ENCODE data around the gene SIGLEC10.
"Not testable (repeated sequence)": the region's sequence is repeated elsewhere in the genome, so short reads cannot be mapped to it uniquely, and the experiment has no call there.

DNA sequence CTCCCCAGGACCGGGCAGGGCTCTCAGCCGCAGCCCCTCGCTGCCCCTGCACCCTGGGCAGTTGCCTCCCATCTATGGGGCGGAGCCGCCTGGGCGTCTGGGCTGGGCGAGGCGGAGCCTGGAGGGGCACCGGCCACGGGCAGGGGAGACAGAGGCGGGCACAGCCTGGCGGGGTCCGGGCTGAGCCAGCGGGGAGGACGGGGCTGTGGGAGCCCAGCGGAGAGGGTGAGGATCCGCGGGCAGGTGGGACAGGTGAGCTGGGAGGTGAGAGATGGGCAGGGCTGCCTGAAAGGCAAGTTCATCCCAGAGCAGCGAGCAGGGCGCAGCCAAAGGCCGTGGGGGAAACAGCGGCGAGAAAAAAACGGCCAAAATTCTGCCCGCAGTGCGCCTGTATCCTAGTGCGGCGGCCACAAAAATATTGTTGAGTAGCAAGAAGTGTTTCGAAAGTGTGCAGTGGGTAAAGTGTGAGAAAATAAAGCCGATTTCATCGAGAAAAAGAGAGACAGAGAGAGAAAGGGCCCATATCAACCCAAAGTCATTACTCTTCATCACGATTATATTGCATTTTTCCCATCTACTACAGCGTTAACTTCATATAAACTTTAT is 46.6 kb upstream of the SIGLEC10 start:
- TF ChIP-seq, protein P1, sequence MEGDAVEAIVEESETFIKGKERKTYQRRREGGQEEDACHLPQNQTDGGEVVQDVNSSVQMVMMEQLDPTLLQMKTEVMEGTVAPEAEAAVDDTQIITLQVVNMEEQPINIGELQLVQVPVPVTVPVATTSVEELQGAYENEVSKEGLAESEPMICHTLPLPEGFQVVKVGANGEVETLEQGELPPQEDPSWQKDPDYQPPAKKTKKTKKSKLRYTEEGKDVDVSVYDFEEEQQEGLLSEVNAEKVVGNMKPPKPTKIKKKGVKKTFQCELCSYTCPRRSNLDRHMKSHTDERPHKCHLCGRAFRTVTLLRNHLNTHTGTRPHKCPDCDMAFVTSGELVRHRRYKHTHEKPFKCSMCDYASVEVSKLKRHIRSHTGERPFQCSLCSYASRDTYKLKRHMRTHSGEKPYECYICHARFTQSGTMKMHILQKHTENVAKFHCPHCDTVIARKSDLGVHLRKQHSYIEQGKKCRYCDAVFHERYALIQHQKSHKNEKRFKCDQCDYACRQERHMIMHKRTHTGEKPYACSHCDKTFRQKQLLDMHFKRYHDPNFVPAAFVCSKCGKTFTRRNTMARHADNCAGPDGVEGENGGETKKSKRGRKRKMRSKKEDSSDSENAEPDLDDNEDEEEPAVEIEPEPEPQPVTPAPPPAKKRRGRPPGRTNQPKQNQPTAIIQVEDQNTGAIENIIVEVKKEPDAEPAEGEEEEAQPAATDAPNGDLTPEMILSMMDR (IDR thresholded peaks at IDR 0.05; ENCODE audit: low read length), result not testable (repeated sequence)
- not testable (repeated sequence) for TF ChIP-seq EZH2phosphoT487 (IDR thresholded peaks at IDR 0.05; ENCODE audit: low read length); EZH2 (optimal IDR thresholded peaks at IDR 0.05; ENCODE audit: low read depth, low read length)
